Dendritic cell treated with granulocyte-macrophage colony-stimulating factor and Interleukin-4, amounts not matched to agents 40 ng/mL and 50 ng/mL, for 4 days (primary cell): ENCODE results near the gene TRA2B.

Source experiments
- H3K27ac Mint-ChIP-seq: one replicate; pipeline ENCODE4 v1.8.0; 2022; ENCODE audit warnings: mild to moderate bottlenecking, mixed read lengths
- H3K27me3 Mint-ChIP-seq: one replicate; pipeline ENCODE4 v1.8.0; 2022; ENCODE audit warnings: mild to moderate bottlenecking, mixed read lengths
- H3K36me3 Mint-ChIP-seq: one replicate; pipeline ENCODE4 v1.8.0; 2022; ENCODE audit warnings: low read depth, mixed read lengths
- H3K4me1 Mint-ChIP-seq: one replicate; pipeline ENCODE4 v1.8.0; 2022; ENCODE audit warnings: low read depth, mixed read lengths
- H3K4me3 Mint-ChIP-seq: one replicate; pipeline ENCODE4 v1.8.0; 2022; ENCODE audit warnings: mild to moderate bottlenecking, moderate library complexity, mixed read lengths
- H3K9me3 Mint-ChIP-seq: one replicate; pipeline ENCODE4 v1.8.0; 2022; ENCODE audit warnings: mixed read lengths
- intact Hi-C: fragments of 100-400 bp; cut with micrococcal nuclease; formaldehyde crosslinking; loops from one replicate; pipeline ENCODE4 v1.15.0; 2022

The TRA2B gene

DNA sequence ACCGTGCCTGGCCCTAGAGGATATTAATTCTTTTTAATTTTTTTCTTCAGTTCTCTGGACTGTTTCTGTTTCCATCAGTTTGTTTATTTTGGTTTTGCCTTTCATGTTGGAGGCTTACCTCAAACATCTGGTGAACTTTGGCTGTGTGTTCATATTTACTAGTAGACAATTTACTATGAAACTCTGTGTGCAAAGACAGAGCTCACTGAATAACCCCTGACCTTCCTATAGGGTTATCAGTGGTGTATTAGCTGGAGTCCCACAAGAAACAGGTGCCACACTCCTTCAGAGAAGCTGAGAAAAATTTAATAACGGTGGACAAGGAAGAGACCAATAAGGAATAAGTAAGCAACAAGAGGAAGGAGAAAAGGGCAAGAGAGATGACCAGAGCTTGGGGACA lies 28.8 kb upstream of the TRA2B start:
- intact Hi-C loops, result no loop called here
- Mint-ChIP-seq H3K4me1 (peaks cover 7% of the 10 kb centered on the region), H3K4me3 (no peak overlapping the region), H3K9me3 (no peaks in the 10 kb centered on the region), H3K27ac (no peak overlapping the region), H3K36me3 (peaks cover 29% of the 10 kb centered on the region), H3K27me3 (no peaks in the 10 kb centered on the region)

DNA sequence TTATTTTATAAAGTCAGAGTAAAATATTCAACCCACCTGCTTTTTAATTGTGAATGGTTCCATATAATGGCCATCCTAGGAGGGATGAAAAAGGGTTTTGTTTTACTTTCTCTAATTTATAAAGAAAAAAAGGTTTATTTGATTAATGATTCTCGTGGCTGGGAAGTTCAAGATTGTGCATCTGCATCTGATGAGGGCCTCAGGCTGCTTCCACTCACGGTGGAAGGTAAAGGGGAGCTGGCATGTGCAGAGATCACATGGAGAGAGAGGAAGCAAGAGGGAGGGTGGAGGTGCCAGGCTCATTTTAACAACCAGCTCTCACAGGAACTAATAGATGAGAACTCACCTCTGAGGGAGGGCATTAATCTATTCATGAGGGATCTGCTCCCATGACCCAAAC lies 27.7 kb upstream of the TRA2B start:
- intact Hi-C loops, result no loop called here
- Mint-ChIP-seq H3K27ac (no peak overlapping the region), H3K9me3 (no peaks in the 10 kb centered on the region), H3K4me1 (peaks cover 7% of the 10 kb centered on the region), H3K4me3 (no peak overlapping the region), H3K27me3 (no peaks in the 10 kb centered on the region), H3K36me3 (peaks cover 17% of the 10 kb centered on the region)

DNA sequence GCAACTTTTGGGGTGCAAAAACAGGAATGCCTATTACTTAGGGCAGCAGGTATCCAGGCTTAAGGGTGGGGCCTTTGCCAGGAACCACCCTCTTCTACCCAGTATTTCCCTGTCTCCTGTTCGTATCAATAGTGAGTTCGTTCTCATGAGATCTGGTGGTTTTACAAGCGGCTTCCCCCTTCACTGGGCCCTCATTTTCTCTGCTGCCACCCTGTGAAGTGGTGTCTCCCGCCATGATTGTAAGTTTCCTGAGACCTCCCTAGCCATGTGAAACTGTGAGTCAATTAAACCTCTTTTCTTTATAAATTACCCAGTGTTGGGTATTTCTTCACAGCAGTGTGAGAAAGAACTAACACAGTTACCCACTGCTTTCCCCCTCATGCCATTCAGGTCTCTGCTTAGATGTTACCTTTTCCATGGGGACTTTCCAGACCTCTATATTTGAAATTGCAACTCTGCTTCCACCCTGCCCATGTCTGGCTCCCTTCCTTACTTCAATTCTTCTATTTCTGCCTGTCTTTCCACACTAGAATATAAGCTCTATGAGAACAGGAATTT lies 23.9 kb upstream of the TRA2B start:
- Mint-ChIP-seq H3K4me1 (peaks cover 18% of the 10 kb centered on the region), H3K27me3 (no peaks in the 10 kb centered on the region), H3K36me3 (peaks cover 3% of the 10 kb centered on the region), H3K9me3 (no peaks in the 10 kb centered on the region), H3K27ac (no peak overlapping the region), H3K4me3 (no peak overlapping the region)
- intact Hi-C loops, result no loop called here

GRCh38 chr3:185960522-185961288 lies 22.9 kb upstream of the TRA2B start:
- intact Hi-C loops, result no loop called here
- Mint-ChIP-seq H3K9me3 (no peaks in the 10 kb centered on the region), H3K27ac (no peak overlapping the region), H3K27me3 (no peaks in the 10 kb centered on the region), H3K4me1 (peaks cover 23% of the 10 kb centered on the region), H3K36me3 (no peaks in the 10 kb centered on the region), H3K4me3 (no peak overlapping the region)

DNA sequence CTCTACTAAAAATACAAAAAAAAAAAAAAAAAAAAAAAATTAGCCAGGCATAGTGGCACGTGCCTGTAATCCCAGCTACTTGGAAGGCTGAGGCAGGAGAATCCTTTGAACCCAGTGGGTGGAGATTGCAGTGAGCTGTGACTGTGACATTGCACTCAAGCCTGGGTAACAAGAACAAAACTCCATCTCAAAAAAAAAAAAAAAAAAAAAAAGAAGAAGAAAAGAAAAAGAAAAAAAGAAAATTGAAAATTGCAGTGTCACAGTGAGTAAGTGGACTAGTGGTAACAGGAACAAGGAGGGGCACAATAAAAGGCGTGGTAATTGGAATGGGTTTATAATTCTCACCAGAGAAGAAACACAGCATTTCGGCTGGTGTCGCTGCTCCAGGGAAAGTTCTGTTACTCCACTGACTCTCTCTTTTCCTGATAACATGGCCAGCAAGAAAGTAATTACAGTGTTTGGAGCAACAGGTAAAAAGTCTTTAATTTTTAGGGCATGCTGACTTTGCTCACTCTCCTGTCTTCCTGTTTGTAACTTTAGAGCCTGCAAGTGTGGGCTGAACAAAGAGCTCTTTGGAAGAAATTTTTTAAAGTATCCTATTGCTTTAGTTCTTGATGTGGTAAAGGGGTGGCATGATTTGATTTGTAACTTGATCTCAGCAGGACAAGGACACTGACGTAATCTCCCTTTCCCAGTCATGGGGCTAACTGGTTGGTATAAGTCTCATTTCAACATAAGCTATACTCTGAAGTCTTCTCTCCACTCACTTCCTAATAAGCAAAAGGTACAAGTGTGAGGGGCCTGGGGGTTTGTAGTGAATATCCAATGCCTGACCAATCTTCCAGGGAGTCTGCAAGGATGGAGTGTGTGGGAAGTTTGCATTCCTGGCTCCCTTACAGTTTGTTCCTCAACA lies 22.1 kb upstream of the TRA2B start:
- H3K9me3 Mint-ChIP-seq, result no peaks in the 10 kb centered on the region
- peaks cover 22% of the 10 kb centered on the region for H3K4me1 Mint-ChIP-seq
- no peak overlapping the region for H3K4me3 Mint-ChIP-seq
- intact Hi-C loops, result no loop called here
- no peaks in the 10 kb centered on the region for H3K27me3 Mint-ChIP-seq
- H3K27ac Mint-ChIP-seq, result no peak overlapping the region
- H3K36me3 Mint-ChIP-seq, result no peaks in the 10 kb centered on the region

GRCh38 chr3:185958626-185959025 lies 20.8 kb upstream of the TRA2B start:
- intact Hi-C loops, result no loop called here
- no peaks in the 10 kb centered on the region for H3K36me3 Mint-ChIP-seq
- H3K27me3 Mint-ChIP-seq, result no peaks in the 10 kb centered on the region
- H3K4me3 Mint-ChIP-seq, result no peak overlapping the region
- peaks cover 16% of the 10 kb centered on the region for H3K4me1 Mint-ChIP-seq
- no peaks in the 10 kb centered on the region for H3K9me3 Mint-ChIP-seq
- H3K27ac Mint-ChIP-seq, result no peak overlapping the region

DNA sequence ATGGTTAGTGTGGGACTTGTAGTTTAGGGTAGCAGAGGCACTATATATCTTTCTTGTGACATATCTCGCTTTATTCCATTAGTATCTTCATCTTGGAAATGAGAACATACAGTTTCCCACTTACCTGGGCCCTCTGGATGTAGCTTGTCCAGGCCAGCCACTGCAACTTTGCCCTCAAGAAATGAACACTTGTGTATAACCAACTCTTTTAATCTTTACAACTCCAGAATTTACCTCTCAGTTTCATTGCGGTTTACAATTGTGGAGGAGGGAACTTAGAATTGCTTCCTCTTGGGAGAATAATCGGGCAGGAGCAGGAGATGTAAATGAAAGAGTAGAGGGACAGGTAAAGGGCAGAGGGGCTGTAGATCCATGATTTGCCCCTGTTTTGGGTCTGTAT lies 18.4 kb upstream of the TRA2B start:
- Mint-ChIP-seq H3K4me3 (no peak overlapping the region), H3K36me3 (no peaks in the 10 kb centered on the region), H3K27ac (no peak overlapping the region), H3K27me3 (no peaks in the 10 kb centered on the region), H3K9me3 (no peaks in the 10 kb centered on the region), H3K4me1 (peaks cover 16% of the 10 kb centered on the region)
- intact Hi-C loops, result no loop called here

- intact Hi-C loops, result no loop called here
- H3K36me3 Mint-ChIP-seq, result no peaks in the 10 kb centered on the region
- no peaks in the 10 kb centered on the region for H3K27me3 Mint-ChIP-seq
- H3K9me3 Mint-ChIP-seq, result no peaks in the 10 kb centered on the region
- H3K27ac Mint-ChIP-seq, result no peak overlapping the region
- H3K4me3 Mint-ChIP-seq, result no peak overlapping the region
- H3K4me1 Mint-ChIP-seq, result peaks cover 15% of the 10 kb centered on the region
These were observed 16.5 kb upstream of the TRA2B start for GRCh38 chr3:185954366-185954723.

DNA sequence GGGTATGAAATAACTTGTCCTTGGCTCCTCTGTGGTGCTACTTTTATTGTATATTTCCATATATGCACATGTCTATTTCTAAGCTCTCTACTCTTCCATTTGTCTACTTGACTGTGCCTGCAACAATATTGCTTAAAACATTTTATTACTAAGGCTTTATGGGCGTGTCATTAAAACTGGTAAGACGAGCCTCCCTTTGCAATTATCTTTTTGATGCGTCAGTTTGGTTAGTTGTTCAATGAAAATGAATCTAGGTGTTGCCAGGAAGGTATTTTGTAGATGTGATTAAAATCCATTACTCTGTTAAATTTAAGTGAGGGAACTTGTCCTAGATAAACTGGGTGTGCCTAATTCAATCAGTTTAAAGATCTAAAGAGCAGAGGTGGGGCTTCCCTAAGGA lies 12.9 kb upstream of the TRA2B start:
- intact Hi-C loops, result no loop called here
- Mint-ChIP-seq H3K9me3 (no peaks in the 10 kb centered on the region), H3K36me3 (no peaks in the 10 kb centered on the region), H3K4me3 (no peak overlapping the region), H3K27me3 (peaks cover 4% of the 10 kb centered on the region), H3K4me1 (no peaks in the 10 kb centered on the region), H3K27ac (no peak overlapping the region)

- intact Hi-C loops, result no loop called here
- Mint-ChIP-seq H3K27ac (no peak overlapping the region), H3K36me3 (no peaks in the 10 kb centered on the region), H3K9me3 (no peaks in the 10 kb centered on the region), H3K4me1 (no peaks in the 10 kb centered on the region), H3K27me3 (peaks cover 4% of the 10 kb centered on the region), H3K4me3 (no peak overlapping the region)
These were observed 11.7 kb upstream of the TRA2B start for GRCh38 chr3:185949515-185949914.

- Mint-ChIP-seq H3K27ac (no peak overlapping the region), H3K4me3 (no peak overlapping the region), H3K36me3 (no peaks in the 10 kb centered on the region), H3K4me1 (peaks cover 10% of the 10 kb centered on the region), H3K9me3 (no peaks in the 10 kb centered on the region), H3K27me3 (peaks cover 4% of the 10 kb centered on the region)
- intact Hi-C loops, result no loop called here
These were observed 10.5 kb upstream of the TRA2B start for GRCh38 chr3:185948292-185948691.

DNA sequence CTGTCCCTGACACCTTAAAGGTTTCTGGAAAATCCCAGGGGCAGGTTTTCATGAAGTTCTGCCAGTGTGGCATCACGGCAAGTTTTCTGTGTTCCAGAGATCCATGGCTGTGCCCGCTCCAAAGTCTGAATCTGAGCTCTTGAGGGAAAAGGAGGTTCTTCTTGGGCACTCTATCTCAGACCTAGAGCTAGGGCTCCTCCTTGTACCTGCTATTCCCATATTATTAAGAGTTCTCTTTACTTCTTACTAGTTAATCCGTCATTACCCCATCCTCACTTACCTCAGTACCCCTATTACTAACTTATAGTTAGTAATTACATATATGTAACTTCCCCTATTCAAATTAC lies 5.9 kb upstream of the TRA2B start:
- intact Hi-C loops, result no loop called here
- Mint-ChIP-seq H3K4me1 (peaks cover 23% of the 10 kb centered on the region), H3K4me3 (no peak overlapping the region), H3K9me3 (no peaks in the 10 kb centered on the region), H3K27me3 (peaks cover 4% of the 10 kb centered on the region), H3K36me3 (no peaks in the 10 kb centered on the region), H3K27ac (peak overlapping the region; percentile 63)

DNA sequence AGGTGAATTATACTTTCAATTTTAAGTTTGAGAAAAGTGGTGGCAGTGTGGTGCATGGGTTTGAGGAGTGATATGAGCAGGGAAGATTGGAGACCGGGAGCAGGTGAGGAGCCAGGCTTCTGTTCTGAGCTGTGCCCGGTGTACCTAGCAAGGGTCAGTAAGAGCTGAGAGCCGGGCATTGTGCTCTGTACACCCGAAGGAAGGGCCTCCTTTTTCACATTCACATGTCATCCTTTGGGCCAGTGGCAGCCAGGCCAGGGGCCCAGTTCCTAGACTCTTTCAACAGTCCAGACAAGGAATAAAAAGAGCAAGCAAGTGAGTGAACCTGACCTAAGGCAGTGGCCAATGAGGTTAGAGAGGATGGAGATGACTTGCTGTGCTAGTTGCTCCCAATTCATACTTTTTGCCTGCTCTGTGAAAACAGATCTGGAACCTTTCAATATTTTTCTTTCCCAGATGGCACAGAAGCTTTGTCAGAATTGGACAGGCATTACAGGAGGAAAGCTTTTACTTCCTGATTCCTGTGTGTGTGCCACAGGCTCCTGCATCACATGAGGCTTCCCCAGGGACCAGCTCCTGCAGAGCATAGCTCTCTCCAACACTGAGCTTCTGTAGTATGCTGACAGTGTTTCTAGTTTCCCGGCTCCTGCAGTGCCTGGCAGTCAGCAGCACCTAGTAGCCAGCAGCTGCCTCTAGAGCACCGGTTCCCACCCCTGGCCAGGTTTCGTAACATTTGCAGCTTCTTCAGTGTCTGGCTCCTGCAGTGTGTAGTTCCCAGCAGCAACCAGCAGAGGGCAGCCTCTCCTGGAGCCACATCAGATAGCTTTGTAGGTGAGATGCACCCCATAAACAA lies 5.3 kb upstream of the TRA2B start:
- H3K9me3 Mint-ChIP-seq, result no peaks in the 10 kb centered on the region
- peak overlapping the region; percentile 63 for H3K27ac Mint-ChIP-seq
- H3K4me3 Mint-ChIP-seq, result peak overlapping the region; percentile 65
- peaks cover 4% of the 10 kb centered on the region for H3K27me3 Mint-ChIP-seq
- peaks cover under 1% of the 10 kb centered on the region for H3K36me3 Mint-ChIP-seq
- H3K4me1 Mint-ChIP-seq, result peaks cover 28% of the 10 kb centered on the region
- intact Hi-C loops, result no loop called here

DNA sequence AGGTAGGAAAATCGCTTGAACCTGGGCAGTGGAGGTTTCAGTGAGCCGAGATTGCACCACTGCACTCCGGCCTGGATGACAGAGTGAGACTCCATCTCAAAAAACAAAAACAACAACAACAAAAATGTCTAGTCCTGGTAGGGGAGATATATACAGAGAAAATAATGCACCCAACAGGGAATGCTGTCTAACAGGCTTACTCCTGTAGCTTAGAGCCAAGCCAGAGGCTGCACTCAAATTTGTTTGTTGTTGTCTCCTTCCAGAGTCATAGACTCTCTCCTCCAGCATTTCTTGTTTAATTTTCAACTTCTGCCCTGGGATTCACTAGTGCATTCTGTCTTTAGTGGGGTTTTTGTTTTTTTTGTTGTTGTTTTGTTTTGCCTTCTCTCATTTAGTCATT lies 4.6 kb upstream of the TRA2B start:
- intact Hi-C loops, result no loop called here
- peaks cover 8% of the 10 kb centered on the region for H3K36me3 Mint-ChIP-seq
- H3K27ac Mint-ChIP-seq, result peak overlapping the region; percentile 63
- H3K27me3 Mint-ChIP-seq, result peaks cover 3% of the 10 kb centered on the region
- H3K4me1 Mint-ChIP-seq, result peaks cover 28% of the 10 kb centered on the region
- no peaks in the 10 kb centered on the region for H3K9me3 Mint-ChIP-seq
- no peak overlapping the region for H3K4me3 Mint-ChIP-seq
